Glomerular endothelial cell (primary cell): ENCODE data around the gene LMBR1. TPM values are rescaled to one million over a fixed set of nuclear protein-coding genes. Genes with fewer than 3 reads are reported as not detected.
"Not testable (repeated sequence)": the region's sequence is repeated elsewhere in the genome, so short reads cannot be mapped to it uniquely, and the experiment has no call there.

Experiments
- DNase-seq: peaks from one replicate; pipeline ENCODE4 v3.0.0-alpha.2; 2011; ENCODE audit warnings: low read depth, low spot score; ENCODE audit errors: extremely low read depth
- total RNA-seq: library from RNA; depleted of rRNA; stranded (reverse); fragments of >200 nt; gene quantifications from 2 replicates; pipeline ENCODE4 v1.2.3, GENCODE V29; 2015

Gene LMBR1
- total RNA-seq, 1 donor from 2014 or later = 170 TPM

DNA sequence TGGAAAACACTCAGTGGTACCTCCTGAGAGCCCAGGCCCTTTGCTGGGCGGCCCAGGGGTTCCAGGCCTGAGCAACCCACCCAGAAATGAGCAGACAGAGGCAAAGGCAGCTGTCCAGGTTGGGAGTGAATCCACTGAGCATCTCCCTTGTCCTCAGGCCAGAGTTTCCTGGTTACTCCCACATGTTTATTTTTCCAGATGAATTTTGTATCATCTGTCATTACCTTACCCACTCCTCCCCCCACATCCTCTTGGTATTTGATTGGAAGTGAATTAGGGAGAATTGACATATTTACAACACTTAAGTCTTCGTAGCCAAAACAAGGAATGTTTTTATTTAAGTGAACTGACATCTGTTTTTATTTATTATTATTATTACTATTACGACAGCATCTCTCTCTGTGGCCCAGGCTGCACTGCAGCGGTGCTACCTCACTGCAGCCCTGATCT is 13.2 kb upstream of the LMBR1 start:
- DNase-seq = no peak

DNA sequence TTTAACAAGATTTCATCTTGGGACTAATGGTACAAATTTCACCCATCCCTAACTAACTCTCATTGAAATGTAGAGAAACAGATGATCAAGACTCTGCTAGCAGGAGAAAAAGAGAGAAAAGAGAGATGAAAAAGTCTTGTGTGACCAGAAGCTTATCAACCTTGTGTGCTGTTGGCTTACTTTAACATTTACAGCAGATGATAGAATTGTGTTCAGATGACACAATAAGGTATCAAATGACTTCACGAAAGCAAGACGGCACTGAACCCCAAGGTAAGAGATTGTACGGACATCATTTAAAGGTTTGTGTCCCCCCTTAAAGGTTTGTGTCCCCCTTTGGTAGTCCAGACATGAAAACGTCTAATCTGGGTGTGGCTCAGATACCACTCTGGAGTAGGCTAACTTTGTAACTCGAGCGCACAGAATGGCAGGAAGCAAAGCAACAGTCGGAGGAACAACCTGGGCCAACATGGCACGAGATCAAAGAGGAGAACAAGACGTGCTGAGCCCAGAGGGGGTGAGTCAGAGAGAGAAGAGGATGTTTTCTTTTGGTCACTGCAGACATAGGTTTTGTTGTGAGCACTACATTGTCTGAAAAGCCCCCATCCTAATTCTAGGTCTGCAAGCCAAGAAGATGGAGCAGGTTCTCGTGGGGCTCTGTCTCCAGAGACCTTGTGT is 10.4 kb upstream of the LMBR1 start:
- peak; percentile 74 for DNase-seq

DNA sequence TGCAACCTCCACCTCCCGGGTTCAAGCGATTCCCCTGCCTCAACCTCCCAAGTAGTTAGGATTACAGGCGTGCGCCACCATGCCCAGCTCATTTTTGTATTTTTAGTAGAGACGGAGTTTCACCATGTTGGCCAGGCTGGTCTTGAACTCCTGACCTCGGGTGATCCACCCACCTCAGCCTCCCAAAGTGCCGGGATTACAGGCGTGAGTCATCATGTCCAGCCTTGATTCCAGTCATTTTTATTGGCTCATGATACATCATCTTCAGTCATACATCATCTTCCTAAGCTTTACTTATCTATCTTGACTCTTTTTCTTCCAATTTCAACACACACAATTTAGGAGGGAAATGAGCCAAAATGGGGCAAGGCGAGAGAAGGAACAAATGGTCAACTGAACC is 7.1 kb upstream of the LMBR1 start:
- DNase-seq = not testable (repeated sequence)

DNA sequence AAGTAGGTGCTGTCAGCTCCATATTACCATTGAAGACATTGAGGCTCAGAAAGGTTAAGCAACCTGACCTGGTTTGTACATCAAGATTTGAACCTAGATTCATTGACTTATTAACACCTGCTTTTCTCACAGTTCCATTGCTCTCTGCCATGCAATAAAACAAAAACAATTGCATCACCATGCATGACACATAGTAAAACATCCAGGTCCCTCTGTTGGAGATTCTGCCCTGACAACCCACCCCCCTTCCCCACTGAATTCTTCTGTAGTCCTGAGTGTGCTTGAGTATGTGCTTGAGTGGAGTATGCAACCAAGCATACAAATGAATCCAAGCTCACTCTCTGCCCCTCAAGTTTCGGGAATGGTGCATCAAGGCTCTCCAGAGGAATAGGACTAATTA is 6.0 kb upstream of the LMBR1 start:
- no peak for DNase-seq

DNA sequence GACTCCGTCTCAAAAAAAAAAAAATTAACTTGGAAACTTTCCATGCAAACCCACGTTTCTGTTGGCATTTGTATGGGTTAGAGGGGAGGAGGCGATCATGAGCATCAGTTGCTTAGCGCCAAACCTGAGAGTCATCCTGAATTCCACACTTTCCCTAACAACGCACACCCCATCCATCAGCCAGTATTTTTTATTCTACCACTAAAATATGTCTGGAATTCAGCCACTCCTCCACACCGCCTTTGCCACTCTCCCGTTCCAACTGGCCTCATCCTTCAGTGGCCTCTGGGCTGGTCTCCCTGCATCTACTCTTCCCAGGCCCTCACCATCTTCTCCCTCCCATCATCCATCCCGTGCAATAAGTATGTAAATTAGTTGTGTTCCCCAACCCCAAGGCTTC is 4.7 kb upstream of the LMBR1 start:
- DNase-seq = no peak

DNA sequence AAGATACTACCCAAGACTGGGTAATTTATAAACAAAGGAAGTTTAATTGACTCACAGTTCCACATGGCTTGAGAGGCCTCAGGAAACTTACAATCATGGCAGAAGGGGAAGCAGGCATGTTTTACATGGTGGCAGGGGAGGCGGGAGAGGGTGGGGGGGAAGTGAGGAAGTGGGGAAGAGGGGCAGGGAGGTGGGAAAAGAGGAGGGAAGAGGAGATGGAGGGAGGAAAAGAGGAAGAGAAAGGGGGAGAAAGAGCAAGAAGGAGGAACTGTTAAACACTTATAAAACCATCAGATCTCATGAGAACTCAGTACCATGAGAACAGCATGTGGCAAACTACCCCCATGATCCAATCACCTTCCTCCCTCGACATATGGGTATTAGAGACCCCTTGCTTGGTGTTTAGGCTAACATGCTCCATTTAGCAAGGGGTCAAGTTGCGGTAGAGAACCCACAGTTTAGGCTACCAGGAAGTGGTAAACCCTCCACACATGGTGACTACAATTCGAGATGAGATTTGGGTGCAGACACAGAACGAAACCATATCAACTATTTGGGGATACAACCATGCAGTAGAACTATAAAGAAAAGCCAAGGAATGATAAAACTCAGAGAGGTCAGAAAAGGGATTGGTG is 3.5 kb upstream of the LMBR1 start:
- DNase-seq = no peak

DNA sequence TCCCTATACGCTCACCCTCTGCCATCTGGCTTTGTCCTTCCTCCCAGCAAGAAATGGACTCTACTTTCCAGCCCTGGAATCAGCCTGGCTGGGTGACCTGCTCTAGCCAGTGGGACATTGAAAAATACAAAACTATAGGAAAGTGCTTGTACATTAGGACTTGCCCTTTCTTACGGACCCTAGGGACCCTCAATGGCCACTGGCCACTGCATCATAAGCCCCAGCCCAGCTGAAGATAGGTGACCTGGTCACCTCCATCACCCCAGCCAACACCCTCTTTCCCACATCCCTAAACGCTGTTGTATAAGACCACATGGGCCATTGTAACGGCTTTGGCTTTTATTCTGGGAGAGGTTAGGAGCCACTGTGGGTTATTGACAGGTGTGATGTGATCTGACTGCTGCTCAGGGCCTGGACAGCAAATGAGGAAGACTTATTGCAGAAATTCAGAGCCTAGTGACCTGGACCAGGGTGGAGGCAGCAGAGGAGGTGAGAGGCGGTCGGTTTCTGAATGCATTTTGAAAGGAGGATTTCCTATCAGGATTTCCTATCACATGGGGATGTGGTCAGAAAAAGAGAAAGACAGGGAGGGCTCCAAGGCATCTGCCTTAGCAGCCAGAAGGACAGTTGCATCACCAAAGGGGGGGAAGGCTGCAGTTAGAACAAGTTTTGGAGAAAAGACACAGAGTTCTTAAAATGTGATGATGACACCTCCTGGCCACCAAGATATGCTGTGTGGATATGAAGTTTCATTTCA is 2.2 kb upstream of the LMBR1 start:
- DNase-seq = no peak

DNA sequence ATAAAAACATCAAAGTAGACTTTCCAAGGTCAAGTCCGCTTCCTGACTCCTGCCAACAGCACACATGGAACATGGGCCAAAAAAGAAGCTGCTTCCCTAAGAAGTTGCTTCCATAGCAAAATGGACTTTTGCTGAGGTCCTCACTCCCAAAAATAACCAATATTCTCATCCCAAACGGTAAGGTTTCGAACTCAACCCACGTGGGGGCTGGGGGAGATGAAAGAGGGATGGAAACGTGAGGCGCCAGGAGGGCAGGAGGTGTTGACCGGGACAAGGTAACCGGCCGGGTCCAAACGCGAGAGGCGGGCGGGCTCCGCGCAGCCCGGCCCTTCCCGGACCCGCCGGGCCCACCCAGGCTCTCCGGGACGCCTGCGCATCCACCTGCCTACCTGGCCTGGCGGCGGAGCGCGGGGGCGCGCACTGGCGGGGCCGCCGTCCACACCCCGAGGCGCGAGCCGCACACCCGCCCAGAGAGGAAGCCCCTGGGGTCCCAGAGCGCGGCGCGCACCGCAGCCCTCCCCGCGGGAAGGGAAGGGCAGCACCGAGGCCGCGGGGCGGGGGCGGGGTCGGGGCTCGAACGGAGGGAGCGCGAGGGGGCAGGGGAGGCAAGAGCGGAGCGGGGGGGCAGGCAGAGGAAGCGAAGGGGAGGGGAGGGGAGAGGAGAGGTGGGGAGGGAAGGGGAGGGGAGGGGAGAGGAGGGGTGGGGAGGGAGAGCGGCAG is 742 bp downstream of the LMBR1 start:
- no peak for DNase-seq

DNA sequence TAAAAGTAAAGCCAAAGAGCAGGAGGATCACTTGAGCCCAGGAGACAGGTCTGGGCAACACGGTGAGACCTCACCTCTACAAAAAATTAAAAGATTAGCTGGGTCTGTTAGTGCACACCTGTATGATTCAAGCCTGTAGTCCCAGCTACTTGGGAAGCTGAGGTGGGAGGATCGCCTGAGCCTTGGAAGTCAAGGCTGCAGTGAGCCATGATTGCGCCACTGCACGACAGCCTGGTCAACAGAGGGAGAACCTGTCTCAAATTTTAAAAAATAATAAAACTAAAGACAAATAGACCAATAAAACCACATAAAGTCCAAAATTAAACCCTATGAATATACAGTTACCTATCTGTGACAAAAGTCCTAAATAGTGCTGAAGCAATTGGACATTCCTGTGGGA is 3.2 kb downstream of the LMBR1 start:
- no peak for DNase-seq

DNA sequence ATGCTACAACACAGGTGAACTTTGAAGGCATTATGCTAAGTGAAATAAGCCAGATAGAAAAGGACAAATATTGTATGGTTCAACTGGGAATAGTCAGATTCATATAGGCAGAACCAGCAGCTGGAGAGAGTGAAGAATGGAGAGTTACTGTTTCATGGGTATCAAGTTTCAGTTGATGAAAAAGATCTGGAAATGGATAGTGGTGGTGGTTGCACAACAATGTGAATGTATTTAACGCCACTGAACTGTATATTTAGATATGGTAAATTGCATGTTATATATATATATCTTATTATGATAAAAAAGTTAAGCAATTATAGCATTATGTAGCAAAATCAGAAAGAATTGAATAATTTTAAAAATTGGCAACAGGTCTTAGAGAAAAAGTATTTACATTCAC is 3.9 kb downstream of the LMBR1 start:
- no peak for DNase-seq

DNA sequence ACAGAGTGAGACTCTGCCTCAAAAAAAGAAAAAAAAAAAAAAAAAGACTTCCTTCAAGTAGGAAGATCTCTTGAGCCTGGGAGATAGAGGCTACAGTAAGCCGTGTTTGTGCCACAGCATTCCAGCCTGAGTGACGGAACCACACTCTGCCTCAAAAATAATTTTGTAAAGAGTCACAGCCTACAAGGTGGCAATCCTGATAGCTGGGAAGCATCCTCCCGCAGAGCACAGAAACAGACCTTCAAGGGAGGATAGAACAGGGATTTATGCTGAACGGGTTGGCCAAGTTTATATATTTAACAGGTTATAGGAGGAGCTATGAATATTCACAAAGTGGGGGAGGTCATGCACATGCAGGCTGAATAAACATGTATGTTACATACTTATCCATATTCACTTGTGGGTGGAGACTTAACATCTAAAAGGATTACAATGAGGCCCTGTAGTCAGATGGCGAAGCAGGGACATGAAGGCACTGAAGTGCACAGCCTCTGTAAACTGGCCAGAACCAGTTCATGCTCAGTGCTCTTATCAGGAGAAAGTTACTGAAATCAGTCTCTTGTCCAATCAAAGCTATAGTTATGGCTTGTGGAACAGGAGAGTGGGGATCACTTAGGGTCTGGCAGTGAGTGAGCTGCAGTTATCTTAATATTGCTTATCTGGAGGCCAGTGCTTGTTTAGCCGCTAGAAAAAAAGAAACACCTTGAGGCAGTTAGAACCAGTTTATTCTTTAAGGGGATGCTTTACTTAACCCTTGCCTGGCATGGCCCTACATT is 6.8 kb downstream of the LMBR1 start:
- no peak for DNase-seq

DNA sequence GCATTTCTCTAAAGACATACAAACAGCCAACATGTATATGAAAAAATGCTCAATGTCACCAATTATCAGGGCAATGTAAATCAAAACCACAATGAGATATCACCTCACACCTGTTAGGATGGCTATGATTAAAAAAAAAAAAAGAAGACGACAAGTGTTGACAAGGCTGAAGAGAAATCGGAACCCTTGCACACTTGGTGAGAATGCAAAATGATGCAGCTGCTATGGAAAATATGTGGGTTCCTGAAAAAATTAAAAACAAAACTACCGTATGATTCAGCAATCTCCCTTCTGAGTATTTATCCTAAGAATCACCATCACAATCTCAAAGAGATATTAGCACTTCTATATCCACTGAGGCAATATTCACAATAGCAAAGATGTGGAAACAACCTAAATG is 11.3 kb downstream of the LMBR1 start:
- DNase-seq = no peak

DNA sequence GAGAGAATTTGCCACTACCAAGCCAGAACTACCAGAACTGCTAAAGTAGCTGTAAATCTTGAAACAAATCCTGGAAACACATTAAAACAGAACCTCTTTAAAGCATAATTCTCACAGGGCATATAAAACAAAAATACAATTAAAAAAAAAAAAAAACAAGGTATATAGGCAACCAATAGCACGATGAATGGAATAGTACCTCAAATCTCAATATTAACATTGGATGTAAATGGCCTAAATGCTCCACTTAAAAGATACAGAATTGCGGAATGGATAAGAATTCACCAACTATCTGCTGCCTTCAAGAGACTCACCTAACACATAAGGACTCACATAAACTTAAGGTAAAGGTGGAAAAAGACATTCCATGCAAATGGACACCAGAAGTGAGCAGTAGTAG is 17.2 kb downstream of the LMBR1 start:
- no peak for DNase-seq

DNA sequence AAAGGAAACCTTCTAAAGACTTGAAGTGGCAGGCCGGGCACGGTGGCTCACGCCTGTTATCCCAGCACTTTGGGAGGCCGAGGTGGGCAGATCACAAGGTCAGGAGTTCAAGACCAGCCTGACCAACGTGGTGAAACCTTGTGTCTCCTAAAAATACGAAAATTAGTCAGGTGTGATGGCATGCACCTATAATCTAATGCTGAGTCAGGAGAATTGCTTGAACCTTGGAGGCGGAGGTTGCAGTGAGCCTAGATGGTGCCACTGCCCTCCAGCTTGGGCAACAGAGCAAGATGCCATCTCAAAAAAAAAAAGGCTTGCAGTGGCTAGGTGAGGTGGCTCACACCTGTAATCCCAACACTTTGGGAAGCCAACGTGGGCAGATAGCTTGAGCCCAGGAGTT is 24.6 kb downstream of the LMBR1 start:
- DNase-seq = not testable (repeated sequence)

DNA sequence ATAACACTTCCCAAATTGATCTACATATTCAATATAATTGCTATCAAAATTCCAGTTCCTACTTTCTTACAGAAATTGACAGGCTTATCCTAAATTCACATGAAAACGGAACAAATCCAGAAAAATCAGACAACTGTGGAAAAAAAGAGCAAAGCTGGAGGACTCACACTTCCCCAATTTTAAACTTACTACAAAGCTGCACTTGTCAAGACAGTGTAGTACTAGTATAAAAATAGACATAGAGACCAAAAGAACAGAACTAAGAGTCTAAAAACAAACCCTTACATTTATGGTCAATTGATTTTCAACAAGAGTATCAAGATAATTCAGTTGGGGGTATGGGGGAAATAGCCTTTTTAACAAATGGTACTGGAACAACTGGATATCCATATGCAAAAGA is 27.5 kb downstream of the LMBR1 start:
- no peak for DNase-seq

DNA sequence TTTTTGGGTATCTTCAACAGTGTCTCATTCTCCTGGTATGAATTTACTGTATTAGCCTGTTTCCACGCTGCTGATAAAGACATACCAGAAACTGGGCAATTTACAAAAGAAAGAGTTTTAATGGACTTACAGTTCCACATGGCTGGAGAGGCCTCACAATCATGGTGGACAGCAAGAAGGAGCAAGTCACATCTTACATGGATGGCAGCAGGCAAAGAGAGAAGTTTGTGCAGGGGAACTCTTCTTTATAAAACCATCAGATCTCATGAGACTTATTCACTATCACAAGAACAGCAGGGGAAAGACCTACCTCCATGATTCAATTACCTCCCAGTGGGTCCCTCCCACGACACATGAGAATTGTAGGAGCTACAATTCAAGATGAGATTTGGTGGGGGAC is 31.0 kb downstream of the LMBR1 start:
- DNase-seq = not testable (repeated sequence)

DNA sequence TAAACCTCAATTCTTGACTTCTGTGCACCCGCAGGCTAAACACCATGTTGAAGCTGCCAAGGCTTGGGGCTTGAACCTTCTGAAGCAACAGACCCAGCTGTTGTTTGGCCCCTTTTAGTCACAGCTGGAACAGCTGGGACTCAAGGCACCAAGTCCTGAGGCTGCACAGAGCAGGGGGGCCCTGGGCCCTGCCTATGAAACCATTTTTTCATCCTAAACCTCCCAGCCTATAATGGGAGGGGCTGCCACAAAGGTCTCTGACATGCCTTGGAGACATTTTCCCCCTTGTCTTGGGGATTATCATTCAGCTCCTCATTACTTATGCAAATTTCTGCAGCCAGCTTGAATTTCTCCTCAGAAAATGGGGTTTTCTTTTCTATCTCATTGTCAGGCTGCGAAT is 31.8 kb downstream of the LMBR1 start:
- no peak for DNase-seq

DNA sequence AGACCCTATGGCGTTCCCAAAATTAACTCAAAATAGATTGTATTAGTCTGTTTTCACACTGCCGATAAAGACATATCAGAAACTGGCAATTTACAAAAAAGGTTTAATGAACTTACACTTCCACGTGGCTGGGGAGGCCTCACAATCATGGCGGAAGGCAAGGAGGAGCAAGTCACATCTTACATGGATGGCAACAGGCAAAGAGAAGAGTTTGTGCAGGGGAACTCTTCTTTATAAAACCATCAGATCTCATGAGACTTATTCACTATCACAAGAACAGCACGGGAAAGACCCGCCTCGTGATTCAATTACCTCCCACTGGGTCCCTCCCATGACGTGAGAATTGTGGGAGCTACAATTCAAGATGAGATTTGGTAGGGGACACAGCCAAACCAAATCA is 32.9 kb downstream of the LMBR1 start:
- not testable (repeated sequence) for DNase-seq

DNA sequence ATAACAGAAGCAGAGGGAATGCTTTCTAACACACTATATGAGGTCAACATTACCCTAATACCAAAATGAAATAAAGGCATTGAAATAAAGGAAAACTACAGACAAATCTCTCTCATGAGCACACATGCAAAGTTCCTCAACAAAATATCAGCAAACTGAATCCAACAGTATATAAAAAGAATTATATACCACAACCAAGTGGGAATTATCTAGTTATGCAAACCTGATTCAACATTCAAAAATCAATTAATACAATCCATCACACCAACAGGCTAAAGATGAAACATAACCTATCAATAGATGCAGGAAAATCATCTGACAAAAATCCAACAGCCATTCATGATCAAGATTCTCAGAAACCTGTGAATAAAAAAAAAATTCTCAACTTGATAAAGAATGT is 34.5 kb downstream of the LMBR1 start:
- no peak for DNase-seq

DNA sequence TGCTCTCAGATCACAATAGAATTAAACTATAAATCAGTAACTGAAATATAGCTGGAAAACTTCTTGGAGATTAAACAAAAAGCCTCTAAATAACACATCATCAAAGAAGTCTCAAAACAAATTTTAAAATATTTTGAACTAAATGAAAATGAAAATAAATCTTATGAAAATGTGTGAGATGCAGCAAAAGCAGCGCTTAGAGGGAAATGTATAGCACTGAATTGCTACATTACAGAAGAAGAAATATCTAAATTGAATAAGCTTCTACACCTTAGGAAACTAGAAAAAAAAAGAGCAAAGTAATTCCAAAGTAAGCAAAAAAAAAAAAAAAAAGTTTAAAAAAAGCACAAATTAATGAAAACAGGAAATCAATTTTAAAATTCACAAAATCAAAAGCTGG is 35.2 kb downstream of the LMBR1 start:
- DNase-seq = no peak

DNA sequence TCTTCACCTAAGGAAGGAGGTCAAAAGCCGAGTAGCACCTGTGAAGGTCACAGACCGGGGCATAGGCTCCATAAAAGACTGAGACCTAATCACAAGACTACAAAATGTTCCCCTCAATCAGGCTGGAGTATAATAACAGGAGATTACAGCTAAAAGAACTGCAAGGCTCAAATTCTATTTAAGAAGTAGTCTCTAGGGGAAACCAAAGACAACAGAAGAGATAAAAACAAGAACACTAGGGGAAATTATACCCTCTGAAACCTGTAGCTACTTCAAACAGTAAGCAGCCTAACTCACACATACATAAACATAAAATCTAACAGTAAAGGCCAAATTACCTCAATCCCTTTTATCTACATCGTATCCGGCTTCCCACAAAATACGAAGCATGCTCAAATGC is 38.3 kb downstream of the LMBR1 start:
- DNase-seq = no peak
